Measurements from ENCODE around the gene COMT. TPM values are rescaled to one million over a fixed set of nuclear protein-coding genes. Genes with fewer than 3 reads are reported as not detected.
A peak's percentile ranks its signal among the peaks of the same experiment; 100 is the strongest.

Gene COMT
- total and polyA plus RNA-seq, 2 of the 4 experiments (the other 2 are of a cell fraction), result 202 to 347 TPM

DNA sequence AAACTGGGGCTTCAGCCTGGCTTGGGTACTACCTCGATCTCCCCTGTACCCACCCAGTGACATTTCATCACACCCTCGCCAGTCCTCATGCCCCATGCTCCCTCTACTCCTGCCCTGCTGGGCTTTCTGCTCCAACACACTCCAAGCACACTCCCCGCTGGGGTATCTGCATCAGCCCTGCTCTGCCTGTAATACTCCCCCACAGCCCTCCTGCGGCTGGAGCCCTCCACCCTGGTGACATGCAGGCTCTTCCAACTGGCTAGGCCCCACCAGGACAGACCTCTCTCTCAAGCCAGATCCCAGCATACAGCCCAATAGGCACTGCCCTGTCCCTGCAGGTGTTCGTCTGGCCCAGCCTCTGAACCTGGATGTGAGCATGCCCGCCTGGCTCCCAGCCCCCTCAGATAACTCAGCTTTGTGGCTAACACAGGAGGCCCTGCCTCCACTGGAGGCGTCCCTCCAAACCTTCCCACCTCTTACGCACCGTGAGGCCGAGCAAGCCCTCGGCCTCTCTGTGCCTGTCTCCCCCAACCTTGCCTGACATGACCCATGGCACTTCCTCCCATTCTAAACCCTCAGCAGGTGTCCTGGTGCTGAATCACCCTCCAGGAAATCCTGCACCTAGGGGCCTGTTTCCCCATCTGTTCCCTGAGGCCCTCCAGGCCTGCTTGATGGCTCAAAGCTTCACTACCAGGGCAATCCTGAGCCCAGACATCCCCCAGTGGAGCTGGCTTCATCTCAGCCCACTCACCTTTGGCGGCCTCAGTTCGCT lies 33.5 kb downstream of the COMT start:
- Histone ChIP-seq H3K14ac (replicated peaks; ENCODE audit: low read depth, low read length) (no peak overlapping the region), H3K4me3 (ENCODE audit: insufficient read depth, low read depth, low read length) (no peak overlapping the region), H3K36me3 (ENCODE audit: control insufficient read depth, insufficient read depth, low read length) (peaks cover 23% of the 10 kb centered on the region), H4K5ac (ENCODE audit: low read depth, low read length) (no peak overlapping the region), H3K9ac (ENCODE audit: low read depth, low read length) (no peak overlapping the region), H3K4ac (ENCODE audit: low read depth, low read length) (no peak overlapping the region), H3K9me3 (ENCODE audit: control insufficient read depth, insufficient read depth, low read length) (no peaks in the 10 kb centered on the region), H2AK5ac (ENCODE audit: low read depth, low read length) (no peak overlapping the region; the same call in 1 of the 2 replicates), H4K8ac (ENCODE audit: low read depth in 2 of 2, low read length in 2 of 2) (no peak overlapping the region), H3K18ac (ENCODE audit: low read depth, low read length) (no peak overlapping the region), H4K91ac (ENCODE audit: insufficient read depth, low read depth, low read length) (no peak overlapping the region), H3K9me1 (ENCODE audit: insufficient read depth, low read length) (no peaks in the 10 kb centered on the region), H3K79me1 (ENCODE audit: low read depth in 1 of 2, low read length in 2 of 2) (no peaks in the 10 kb centered on the region), H4K20me1 (ENCODE audit: insufficient read depth, low read length) (peaks cover 18% of the 10 kb centered on the region), H3K23ac (ENCODE audit: low read depth, low read length) (no peak overlapping the region), H2BK15ac (ENCODE audit: low read depth, low read length) (no peak overlapping the region), H3K27ac (ENCODE audit: insufficient read depth, low read length) (no peak overlapping the region), H3K27me3 (ENCODE audit: control insufficient read depth, insufficient read depth, low read length) (no peaks in the 10 kb centered on the region), H2AK9ac (replicated peaks; ENCODE audit: low read depth, low read length, poor library complexity) (peak overlapping the region; percentile 42), H2BK5ac (ENCODE audit: low read depth, low read length, poor library complexity, severe bottlenecking) (no peak overlapping the region), H3K4me2 (ENCODE audit: low read depth, low read length) (no peak overlapping the region), H2BK20ac (ENCODE audit: low read depth, low read length) (no peak overlapping the region), H2AFZ (replicated peaks; ENCODE audit: low read length, poor library complexity) (peak overlapping the region; percentile 41), H2BK120ac (ENCODE audit: low read depth, low read length) (no peak overlapping the region), H3K4me1 (ENCODE audit: control insufficient read depth, insufficient read depth, low read length) (0 out of 2 replicates have a peak, but pooled peaks cover 1% of the 10 kb centered on the region), H3K56ac (ENCODE audit: extremely low read depth, insufficient read depth, low read length) (no peak overlapping the region)
- intact Hi-C loops (cut with micrococcal nuclease), result no loop called here
- no peak for DNase-seq
- CTCF ChIA-PET, result no interaction called here
- WGBS, 2 experiments (ENCODE audit: extremely low coverage in 2 of 2, insufficient read length in 1 of 2), result 80% methylated on average over 6 of the region's 13 CpGs; no CpG with 5 or more reads in 1 of the 2 experiments
- POLR2A ChIA-PET (ENCODE audit: unreplicated experiment), result no interaction called here
- in situ Hi-C loops (cut with MboI; ENCODE audit: low sequenced_read_pairs), result loop anchor here (5.0 kb wide), 1 partner anchor 37 kb away; no protein-coding TSS in a partner anchor
- dilution Hi-C loops (cut with HindIII; ENCODE audit: low sequenced_read_pairs, unreplicated experiment), result no loop called here
- no peak for ATAC-seq (ENCODE audit: low read depth)
- TF ChIP-seq MAZ (IDR thresholded peaks at IDR 0.05; ENCODE audit: borderline replicate concordance, low read depth, low read length) (no peak), POLR2A (IDR thresholded peaks at IDR 0.05; ENCODE audit: low read depth, low read length) (no peak), BHLHE40 (IDR thresholded peaks at IDR 0.05; ENCODE audit: low read depth, low read length) (no peak), RAD21 (IDR thresholded peaks at IDR 0.05; ENCODE audit: low read length) (no peak), SMC3 (IDR thresholded peaks at IDR 0.05; ENCODE audit: low read depth, low read length) (no peak), CEBPB (IDR thresholded peaks at IDR 0.05; ENCODE audit: low read depth, low read length) (no peak)
- TF ChIP-seq, protein P1, sequence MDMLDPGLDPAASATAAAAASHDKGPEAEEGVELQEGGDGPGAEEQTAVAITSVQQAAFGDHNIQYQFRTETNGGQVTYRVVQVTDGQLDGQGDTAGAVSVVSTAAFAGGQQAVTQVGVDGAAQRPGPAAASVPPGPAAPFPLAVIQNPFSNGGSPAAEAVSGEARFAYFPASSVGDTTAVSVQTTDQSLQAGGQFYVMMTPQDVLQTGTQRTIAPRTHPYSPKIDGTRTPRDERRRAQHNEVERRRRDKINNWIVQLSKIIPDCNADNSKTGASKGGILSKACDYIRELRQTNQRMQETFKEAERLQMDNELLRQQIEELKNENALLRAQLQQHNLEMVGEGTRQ (IDR thresholded peaks at IDR 0.05; ENCODE audit: low read depth, low read length), result no peak
- TF ChIP-seq, protein P2, sequence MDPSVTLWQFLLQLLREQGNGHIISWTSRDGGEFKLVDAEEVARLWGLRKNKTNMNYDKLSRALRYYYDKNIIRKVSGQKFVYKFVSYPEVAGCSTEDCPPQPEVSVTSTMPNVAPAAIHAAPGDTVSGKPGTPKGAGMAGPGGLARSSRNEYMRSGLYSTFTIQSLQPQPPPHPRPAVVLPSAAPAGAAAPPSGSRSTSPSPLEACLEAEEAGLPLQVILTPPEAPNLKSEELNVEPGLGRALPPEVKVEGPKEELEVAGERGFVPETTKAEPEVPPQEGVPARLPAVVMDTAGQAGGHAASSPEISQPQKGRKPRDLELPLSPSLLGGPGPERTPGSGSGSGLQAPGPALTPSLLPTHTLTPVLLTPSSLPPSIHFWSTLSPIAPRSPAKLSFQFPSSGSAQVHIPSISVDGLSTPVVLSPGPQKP (IDR thresholded peaks at IDR 0.05; ENCODE audit: borderline replicate concordance, low read depth, low read length), result no peak
- BruUV-seq (replicated peaks), result no TSS peak
